Neural progenitor cell (in vitro differentiated cells): ENCODE data around the gene ZNF726. TPM values are rescaled to one million over a fixed set of nuclear protein-coding genes. Genes with fewer than 3 reads are reported as not detected.
"Not testable (repeated sequence)": the region's sequence is repeated elsewhere in the genome, so short reads cannot be mapped to it uniquely, and the experiment has no call there.

Experiments used
- DNase-seq: peaks from one replicate; pipeline ENCODE4 v3.0.0-alpha.2; 2016; ENCODE audit warnings: low spot score
- H2AFZ ChIP-seq: fragments of 200-600 bp; sonication (generic); replicated peaks from 2 replicates; pipeline ENCODE4 v1.6.1; 2016; ENCODE audit warnings: antibody characterized with exemption
- H3F3A ChIP-seq: fragments of 200-600 bp; sonication (generic); 2 replicates; pipeline ENCODE4 v1.6.1; 2016; ENCODE audit warnings: antibody characterized with exemption, low read depth
- H3K27ac ChIP-seq: fragments of 200-600 bp; sonication (generic); 2 replicates; pipeline ENCODE4 v1.5.1; 2016; ENCODE audit warnings: mild to moderate bottlenecking
- H3K27me3 ChIP-seq: fragments of 200-600 bp; sonication (generic); 2 replicates; pipeline ENCODE4 v1.6.1; 2016; ENCODE audit warnings: mild to moderate bottlenecking, moderate library complexity
- H3K36me3 ChIP-seq: fragments of 200-600 bp; sonication (generic); 2 replicates; pipeline ENCODE4 v1.5.1; 2016
- H3K4me1 ChIP-seq: fragments of 200-600 bp; sonication (generic); 2 replicates; pipeline ENCODE4 v1.6.1; 2016; ENCODE audit warnings: mixed run types
- H3K4me2 ChIP-seq: fragments of 200-600 bp; sonication (generic); 2 replicates; pipeline ENCODE4 v1.6.1; 2016
- H3K4me3 ChIP-seq: fragments of 200-600 bp; sonication (generic); 2 replicates; pipeline ENCODE4 v1.5.1; 2016
- H3K79me2 ChIP-seq: fragments of 200-600 bp; sonication (generic); 2 replicates; pipeline ENCODE4 v1.6.1; 2016; ENCODE audit warnings: low read depth
- H3K9ac ChIP-seq: fragments of 200-600 bp; sonication (generic); 2 replicates; pipeline ENCODE4 v1.6.1; 2016
- H3K9me3 ChIP-seq: fragments of 200-600 bp; sonication (generic); 2 replicates; pipeline ENCODE4 v1.5.1; 2016; ENCODE audit warnings: low read depth
- H4K20me1 ChIP-seq: fragments of 200-600 bp; sonication (generic); 2 replicates; pipeline ENCODE4 v1.6.1; 2016; ENCODE audit warnings: low read depth
- H3K27ac Mint-ChIP-seq: 3 replicates; pipeline ENCODE4 v1.8.0; 2021; ENCODE audit warnings: mixed read lengths
- H3K27me3 Mint-ChIP-seq: 2 replicates; pipeline ENCODE4 v1.8.0; 2022; ENCODE audit warnings: low read depth, mild to moderate bottlenecking, inconsistent platforms, moderate library complexity, mixed read lengths; ENCODE audit not compliant: insufficient read depth
- H3K36me3 Mint-ChIP-seq: 3 replicates; pipeline ENCODE4 v1.8.0; 2021; ENCODE audit warnings: mixed read lengths
- H3K4me1 Mint-ChIP-seq: 3 replicates; pipeline ENCODE4 v1.8.0; 2021; ENCODE audit warnings: mixed read lengths
- H3K4me3 Mint-ChIP-seq: 3 replicates; pipeline ENCODE4 v1.8.0; 2021; ENCODE audit warnings: mild to moderate bottlenecking, moderate library complexity, mixed read lengths
- H3K9me3 Mint-ChIP-seq: 3 replicates; pipeline ENCODE4 v1.8.0; 2020; ENCODE audit warnings: mixed read lengths
- CTCF ChIP-seq: fragments of 200-600 bp; sonication (generic); IDR thresholded peaks from 2 replicates; pipeline ENCODE4 v1.5.1; 2017; ENCODE audit warnings: antibody characterized with exemption, mild to moderate bottlenecking
- EZH2 ChIP-seq: fragments of 200-600 bp; sonication (generic); IDR thresholded peaks from 2 replicates; pipeline ENCODE4 v1.6.1; 2017; ENCODE audit warnings: antibody characterized with exemption, mild to moderate bottlenecking, moderate library complexity
- EZH2phosphoT487 ChIP-seq: fragments of 200-600 bp; sonication (generic); IDR thresholded peaks from 2 replicates; pipeline ENCODE4 v1.6.1; 2017; ENCODE audit warnings: antibody characterized with exemption
- total RNA-seq: library from RNA; depleted of rRNA; stranded (reverse); fragments of >200 nt; gene quantifications from 2 replicates; pipeline ENCODE4 v1.2.3, GENCODE V29; 2015; ENCODE audit warnings: low replicate concordance

Gene ZNF726
- total RNA-seq, 1 donor from 2014 or later, result not detected

GRCh38 chr19:23949611-23950010 lies 34.9 kb downstream of the ZNF726 start:
- TF ChIP-seq EZH2, result no peak
- TF ChIP-seq CTCF, result no peak
- no peak for TF ChIP-seq EZH2phosphoT487
- Histone ChIP-seq H2AFZ (no peak overlapping the region), H3K79me2 (no peaks in the 10 kb centered on the region), H3K36me3 (no peaks in the 10 kb centered on the region), H3K27ac (no peak overlapping the region), H3K9me3 (peaks cover 14% of the 10 kb centered on the region), H4K20me1 (no peaks in the 10 kb centered on the region), H3K4me1 (no peaks in the 10 kb centered on the region), H3K9ac (no peak overlapping the region), H3F3A (no peaks in the 10 kb centered on the region), H3K27me3 (no peaks in the 10 kb centered on the region), H3K4me2 (no peak overlapping the region), H3K4me3 (no peak overlapping the region)
- Mint-ChIP-seq H3K4me1 (no peaks in the 10 kb centered on the region), H3K36me3 (no peaks in the 10 kb centered on the region), H3K27me3 (no peaks in the 10 kb centered on the region), H3K9me3 (peaks cover 32% of the 10 kb centered on the region), H3K4me3 (no peak overlapping the region), H3K27ac (no peak overlapping the region)
- no peak for DNase-seq

- no peaks in the 10 kb centered on the region for H3K36me3 Mint-ChIP-seq
- no peak for DNase-seq
- no peak overlapping the region for H2AFZ ChIP-seq
- H3K9me3 Mint-ChIP-seq, result peaks cover 24% of the 10 kb centered on the region
- H3K27ac ChIP-seq, result no peak overlapping the region
- H3F3A ChIP-seq, result no peaks in the 10 kb centered on the region
- TF ChIP-seq EZH2phosphoT487 (no peak), CTCF (no peak), EZH2 (no peak)
- H3K36me3 ChIP-seq, result no peaks in the 10 kb centered on the region
- H3K27me3 ChIP-seq, result no peaks in the 10 kb centered on the region
- no peak overlapping the region for H3K9ac ChIP-seq
- H3K79me2 ChIP-seq, result no peaks in the 10 kb centered on the region
- H4K20me1 ChIP-seq, result no peaks in the 10 kb centered on the region
- H3K4me3 ChIP-seq, result no peak overlapping the region
- peaks cover 19% of the 10 kb centered on the region for H3K9me3 ChIP-seq
- H3K27me3 Mint-ChIP-seq, result no peaks in the 10 kb centered on the region
- no peak overlapping the region for H3K27ac Mint-ChIP-seq
- no peak overlapping the region for H3K4me3 Mint-ChIP-seq
- H3K4me2 ChIP-seq, result no peak overlapping the region
- no peaks in the 10 kb centered on the region for H3K4me1 Mint-ChIP-seq
- no peaks in the 10 kb centered on the region for H3K4me1 ChIP-seq
These were observed 41.4 kb downstream of the ZNF726 start for GRCh38 chr19:23956051-23956450.

GRCh38 chr19:23957660-23958281 lies 43.1 kb downstream of the ZNF726 start:
- no peak for TF ChIP-seq EZH2phosphoT487
- TF ChIP-seq CTCF, result no peak
- no peak for TF ChIP-seq EZH2
- Histone ChIP-seq H3K27me3 (no peaks in the 10 kb centered on the region), H3K4me2 (no peak overlapping the region), H3K27ac (no peak overlapping the region), H3K9me3 (peaks cover 23% of the 10 kb centered on the region), H3K36me3 (no peaks in the 10 kb centered on the region), H2AFZ (no peak overlapping the region), H4K20me1 (no peaks in the 10 kb centered on the region), H3K4me1 (no peaks in the 10 kb centered on the region), H3K4me3 (no peak overlapping the region), H3F3A (no peaks in the 10 kb centered on the region), H3K9ac (no peak overlapping the region), H3K79me2 (no peaks in the 10 kb centered on the region)
- Mint-ChIP-seq H3K9me3 (peaks cover 32% of the 10 kb centered on the region), H3K4me3 (no peak overlapping the region), H3K4me1 (no peaks in the 10 kb centered on the region), H3K27me3 (no peaks in the 10 kb centered on the region), H3K27ac (no peak overlapping the region), H3K36me3 (no peaks in the 10 kb centered on the region)
- DNase-seq, result no peak

GRCh38 chr19:23963396-23963795 lies 48.7 kb downstream of the ZNF726 start:
- H3K9me3 Mint-ChIP-seq, result peaks cover 47% of the 10 kb centered on the region

GRCh38 chr19:23963881-23964280 lies 49.2 kb downstream of the ZNF726 start:
- H4K20me1 ChIP-seq, H3K4me1 ChIP-seq, H3K27me3 ChIP-seq, DNase-seq, H3K79me2 ChIP-seq, H3K4me2 ChIP-seq, H3K4me3 ChIP-seq, H3K4me1 Mint-ChIP-seq, H2AFZ ChIP-seq, H3K27ac Mint-ChIP-seq, H3K4me3 Mint-ChIP-seq, H3K27me3 Mint-ChIP-seq, H3K36me3 ChIP-seq, H3K36me3 Mint-ChIP-seq, H3K27ac ChIP-seq, H3K9ac ChIP-seq, H3F3A ChIP-seq: not testable (repeated sequence)
- H3K9me3 ChIP-seq, result peaks cover 12% of the 10 kb centered on the region
- H3K9me3 Mint-ChIP-seq, result peaks cover 44% of the 10 kb centered on the region

More at GRCh38 chr19:23963396-23963795, 48.7 kb downstream of the ZNF726 start:
- not testable (repeated sequence) for H3K79me2 ChIP-seq, H3K4me2 ChIP-seq, H3K36me3 ChIP-seq, H3K27me3 ChIP-seq, H3K4me3 Mint-ChIP-seq, DNase-seq, H3K36me3 Mint-ChIP-seq, H3K9ac ChIP-seq, H3K27ac Mint-ChIP-seq, H3K4me1 Mint-ChIP-seq, H3K4me1 ChIP-seq, H3K27me3 Mint-ChIP-seq, H3K27ac ChIP-seq, H2AFZ ChIP-seq, H3K4me3 ChIP-seq, H4K20me1 ChIP-seq, H3F3A ChIP-seq
- peaks cover 14% of the 10 kb centered on the region for H3K9me3 ChIP-seq

- not testable (repeated sequence) for H3K4me1 ChIP-seq, DNase-seq, H3K4me3 ChIP-seq, H2AFZ ChIP-seq, H4K20me1 ChIP-seq, H3K9ac ChIP-seq, H3K27ac Mint-ChIP-seq, H3K79me2 ChIP-seq, H3K36me3 Mint-ChIP-seq, H3K27ac ChIP-seq, H3K4me2 ChIP-seq, H3K27me3 Mint-ChIP-seq, H3F3A ChIP-seq, H3K27me3 ChIP-seq, H3K4me1 Mint-ChIP-seq, H3K4me3 Mint-ChIP-seq, H3K36me3 ChIP-seq
- peaks cover 11% of the 10 kb centered on the region for H3K9me3 ChIP-seq
- H3K9me3 Mint-ChIP-seq, result peaks cover 44% of the 10 kb centered on the region
These were observed 49.6 kb downstream of the ZNF726 start for GRCh38 chr19:23964334-23964733.
